ENCODE data around the gene COL27A1.

The COL27A1 gene

DNA sequence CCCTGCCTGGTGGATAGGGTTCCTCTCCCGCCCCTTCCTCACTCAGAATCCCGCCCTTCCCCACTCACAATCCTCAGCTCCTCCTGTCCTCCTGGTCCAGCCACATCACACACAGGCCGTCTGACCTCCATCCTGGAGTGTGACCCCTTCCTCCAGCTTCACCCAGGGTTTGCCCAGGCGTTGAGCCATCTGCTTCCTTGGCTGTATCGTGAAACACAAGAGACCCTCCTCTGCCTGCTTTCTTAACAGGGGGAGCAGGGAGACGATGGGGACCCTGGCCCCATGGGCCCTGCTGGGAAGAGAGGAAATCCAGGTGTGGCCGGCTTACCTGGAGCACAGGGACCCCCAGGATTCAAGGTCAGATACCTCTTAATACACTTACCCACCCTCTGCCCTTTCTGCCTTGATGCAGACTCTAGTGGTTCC is 135.2 kb downstream of the COL27A1 start:
- TF ChIP-seq CTCF (conservative IDR thresholded peaks at IDR 0.05; ENCODE audit: low read depth, low read length): no peak
- no peak overlapping the region for H3K4me3 ChIP-seq (ENCODE audit: low read depth, low read length)
- DNase-seq (ENCODE audit: low read depth): no peak

- H3K4me3 ChIP-seq (ENCODE audit: low read depth, low read length): no peak overlapping the region
- TF ChIP-seq CTCF (conservative IDR thresholded peaks at IDR 0.05; ENCODE audit: low read depth, low read length): peak; percentile 82
- DNase-seq (ENCODE audit: low read depth): peak; percentile 71
Measured at GRCh38 chr9:114291064-114291474, 135.7 kb downstream of the COL27A1 start.

DNA sequence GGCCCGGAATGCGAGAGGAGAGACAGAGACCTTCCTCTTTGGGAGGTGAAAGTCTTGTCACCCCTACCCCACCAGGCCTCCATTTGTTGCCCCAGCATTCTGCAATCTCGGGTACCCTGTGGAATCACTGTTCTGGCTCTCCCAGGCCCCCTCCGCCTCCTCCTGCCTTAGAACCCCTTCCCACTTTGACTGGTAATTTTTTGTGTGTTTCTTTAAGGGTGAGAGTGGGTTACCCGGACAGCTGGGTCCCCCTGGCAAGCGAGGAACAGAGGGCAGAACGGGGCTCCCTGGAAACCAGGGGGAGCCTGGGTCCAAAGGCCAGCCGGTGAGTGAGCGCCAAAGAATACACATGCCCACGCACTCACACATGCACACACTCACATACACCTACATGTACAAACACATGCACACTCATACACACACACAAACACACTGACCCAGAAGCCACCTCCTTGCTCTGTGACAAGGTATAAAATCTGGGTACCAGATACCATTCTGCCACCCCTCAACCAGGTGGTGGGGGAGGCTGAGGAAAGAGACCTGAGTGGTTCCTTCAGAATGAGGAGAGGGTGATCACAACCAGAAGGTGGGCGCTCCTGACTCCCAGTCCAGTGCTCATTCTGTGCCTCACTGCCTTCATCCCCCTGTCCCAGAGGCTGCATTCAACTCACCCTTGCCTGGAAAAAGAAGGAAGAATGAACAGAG is 136.7 kb downstream of the COL27A1 start:
- no peak for TF ChIP-seq CTCF (conservative IDR thresholded peaks at IDR 0.05; ENCODE audit: low read depth, low read length)
- DNase-seq (ENCODE audit: low read depth): no peak
- H3K4me3 ChIP-seq (ENCODE audit: low read depth, low read length): no peak overlapping the region

DNA sequence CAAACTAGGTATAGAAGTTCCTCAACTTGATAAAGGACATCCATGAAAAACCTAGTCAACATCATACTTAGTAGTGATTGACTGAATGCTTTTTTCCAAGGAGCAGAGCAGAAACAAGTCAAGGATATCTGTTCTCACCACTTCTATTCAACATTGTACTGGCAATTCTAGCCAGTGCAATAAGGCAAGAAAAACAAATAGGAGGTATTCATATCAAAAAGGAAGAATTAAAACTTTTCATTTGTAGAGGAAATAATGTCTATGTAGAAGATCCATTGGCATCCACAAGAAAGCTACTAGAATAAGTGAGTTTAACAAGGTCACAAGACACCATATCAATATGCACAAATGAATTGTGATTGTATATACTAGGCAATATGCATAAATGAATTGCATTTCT is 139.3 kb downstream of the COL27A1 start:
- no peak overlapping the region for H3K4me3 ChIP-seq (ENCODE audit: low read depth, low read length)
- no peak for TF ChIP-seq CTCF (conservative IDR thresholded peaks at IDR 0.05; ENCODE audit: low read depth, low read length)
- DNase-seq (ENCODE audit: low read depth): no peak

- no peak for DNase-seq (ENCODE audit: low read depth)
- TF ChIP-seq CTCF (conservative IDR thresholded peaks at IDR 0.05; ENCODE audit: low read depth, low read length): no peak
- no peak overlapping the region for H3K4me3 ChIP-seq (ENCODE audit: low read depth, low read length)
Measured at GRCh38 chr9:114296338-114296737, 141.0 kb downstream of the COL27A1 start.

GRCh38 chr9:114299286-114300152 is 144.2 kb downstream of the COL27A1 start:
- no peak overlapping the region for H3K4me3 ChIP-seq (ENCODE audit: low read depth, low read length)
- no peak for DNase-seq (ENCODE audit: low read depth)
- TF ChIP-seq CTCF (conservative IDR thresholded peaks at IDR 0.05; ENCODE audit: low read depth, low read length): no peak
